Epithelial cell of proximal tubule (primary cell): Measurements from ENCODE around the gene PEX11B. TPM values are rescaled to one million over a fixed set of nuclear protein-coding genes. Genes with fewer than 3 reads are reported as not detected.

ENCODE experiments used
- DNase-seq: peaks from one replicate; pipeline ENCODE4 v3.0.0-alpha.2; 2011; ENCODE audit warnings: low read depth
- H3K4me3 ChIP-seq: 2 replicates; pipeline ENCODE4 v1.5.1; 2011; ENCODE audit warnings: low read depth, mild to moderate bottlenecking, low read length
- total RNA-seq: library from RNA; depleted of rRNA; stranded (reverse); fragments of >200 nt; gene quantifications from 2 replicates; pipeline ENCODE4 v1.2.3, GENCODE V29; 2015
- TF ChIP-seq, protein P1 (sequence below): conservative IDR thresholded peaks from 2 replicates; pipeline ENCODE4 v1.5.1; 2012; ENCODE audit warnings: low read depth, mild to moderate bottlenecking, low read length

The PEX11B gene
- total RNA-seq, result 19.8 and 24.7 TPM in 2 replicates

DNA sequence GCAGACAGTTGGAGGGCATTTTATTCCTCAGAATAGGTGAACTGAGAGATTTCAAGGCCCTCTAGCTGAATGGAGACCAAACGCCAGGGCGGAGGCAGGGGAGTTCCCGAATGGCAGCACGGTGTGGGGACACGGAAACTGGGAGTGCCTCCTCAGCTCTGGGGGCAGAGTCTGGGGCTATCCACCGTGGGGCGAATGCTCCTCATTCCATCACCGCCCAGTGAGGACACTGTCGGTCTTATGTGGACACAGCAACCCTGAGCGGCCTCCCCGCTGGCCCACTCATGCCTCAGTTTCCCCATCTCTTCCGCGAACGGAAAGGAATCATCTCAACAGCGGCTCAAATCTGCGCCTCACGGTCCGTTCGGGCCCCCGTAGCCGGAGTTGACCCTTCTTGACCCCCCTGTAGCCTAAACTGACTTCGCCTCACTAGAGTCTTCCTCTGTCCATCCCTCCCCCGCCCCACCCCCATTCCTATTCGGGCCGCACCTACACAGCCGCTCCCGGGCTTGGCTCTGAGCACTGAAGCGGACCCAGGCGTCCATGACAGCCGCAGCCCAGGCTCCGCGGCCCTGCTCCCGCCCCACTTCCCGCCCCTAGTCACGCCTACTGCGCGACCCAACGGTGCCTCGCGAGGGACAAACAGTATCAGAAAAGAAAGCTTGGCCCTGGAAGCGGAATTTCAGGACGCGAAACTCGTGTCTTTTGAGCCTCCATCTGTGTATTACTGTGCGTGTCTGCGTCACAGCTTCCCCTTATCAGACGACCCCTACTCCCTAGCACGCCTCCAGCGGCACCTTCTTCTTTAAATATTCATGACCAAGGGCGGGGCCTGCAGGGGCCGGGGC lies at the start of gene PEX11B:
TSS of gene PEX11B (minus strand) at position 574 of the 848 bp plus-strand sequence. CDS start at position 545, 29 bp downstream.
- TF ChIP-seq, protein P1, sequence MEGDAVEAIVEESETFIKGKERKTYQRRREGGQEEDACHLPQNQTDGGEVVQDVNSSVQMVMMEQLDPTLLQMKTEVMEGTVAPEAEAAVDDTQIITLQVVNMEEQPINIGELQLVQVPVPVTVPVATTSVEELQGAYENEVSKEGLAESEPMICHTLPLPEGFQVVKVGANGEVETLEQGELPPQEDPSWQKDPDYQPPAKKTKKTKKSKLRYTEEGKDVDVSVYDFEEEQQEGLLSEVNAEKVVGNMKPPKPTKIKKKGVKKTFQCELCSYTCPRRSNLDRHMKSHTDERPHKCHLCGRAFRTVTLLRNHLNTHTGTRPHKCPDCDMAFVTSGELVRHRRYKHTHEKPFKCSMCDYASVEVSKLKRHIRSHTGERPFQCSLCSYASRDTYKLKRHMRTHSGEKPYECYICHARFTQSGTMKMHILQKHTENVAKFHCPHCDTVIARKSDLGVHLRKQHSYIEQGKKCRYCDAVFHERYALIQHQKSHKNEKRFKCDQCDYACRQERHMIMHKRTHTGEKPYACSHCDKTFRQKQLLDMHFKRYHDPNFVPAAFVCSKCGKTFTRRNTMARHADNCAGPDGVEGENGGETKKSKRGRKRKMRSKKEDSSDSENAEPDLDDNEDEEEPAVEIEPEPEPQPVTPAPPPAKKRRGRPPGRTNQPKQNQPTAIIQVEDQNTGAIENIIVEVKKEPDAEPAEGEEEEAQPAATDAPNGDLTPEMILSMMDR, result no peak
- H3K4me3 ChIP-seq, result peak within 1 kb of the TSS; percentile 95
- DNase-seq, result peak; percentile 54

GRCh38 chr1:145967288-145967687 lies 48.8 kb upstream of the PEX11B start:
- DNase-seq, result no peak
- TF ChIP-seq, protein P1, result no peak
- no peak overlapping the region for H3K4me3 ChIP-seq

- TF ChIP-seq, protein P1, result no peak
- DNase-seq, result no peak
- H3K4me3 ChIP-seq, result peak overlapping the region; percentile 86
These were observed 46.7 kb upstream of the PEX11B start for GRCh38 chr1:145965119-145965744.

- peak; percentile 70 for DNase-seq
- H3K4me3 ChIP-seq, result peak within 1 kb of the TSS; percentile 86
- TF ChIP-seq, protein P1, result no peak
These were observed 46.0 kb upstream of the PEX11B start, which contains the start of the genes ANKRD34A and POLR3GL for GRCh38 chr1:145964328-145965118. TSS of gene ANKRD34A (minus strand) at chr1:145964575. CDS start at chr1:145961759, 2,816 bp downstream. TSS of gene POLR3GL (plus strand) at chr1:145964690. CDS start at chr1:145974866, 10,176 bp downstream.

DNA sequence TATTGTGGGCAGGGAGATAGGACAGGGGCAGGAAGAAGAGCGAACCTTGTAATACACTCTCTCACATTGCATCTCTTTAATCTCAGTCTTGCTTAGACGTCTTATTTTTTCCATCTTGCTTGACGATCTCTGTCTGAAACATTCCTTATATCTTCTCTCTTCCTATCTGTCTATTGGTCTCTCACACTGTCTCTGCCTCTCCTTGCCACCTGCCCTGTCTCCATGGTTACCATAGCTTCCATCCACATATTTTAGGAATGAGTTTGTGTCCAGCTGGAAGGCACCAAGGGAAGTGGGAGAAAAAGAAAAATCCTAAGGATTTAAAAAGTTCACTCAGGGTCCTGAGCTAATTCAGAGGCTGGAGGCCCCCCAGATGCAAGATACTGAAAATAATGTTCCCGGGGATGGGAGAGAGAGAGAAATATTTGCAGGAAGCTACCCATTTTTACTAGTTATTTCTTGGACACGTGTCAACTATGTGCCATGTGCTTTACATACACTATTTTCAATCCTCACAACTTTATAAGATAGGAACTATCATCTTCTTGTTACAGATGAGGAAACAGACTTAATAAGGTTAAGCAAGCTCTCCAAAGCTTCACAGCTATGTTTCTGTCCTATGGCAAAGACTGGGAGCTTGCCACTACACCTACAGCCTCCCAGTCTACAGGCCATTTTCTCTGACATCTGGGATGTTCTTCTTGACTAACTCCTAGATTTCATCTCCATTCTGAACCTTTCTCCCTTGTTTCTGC lies 44.9 kb upstream of the PEX11B start:
- TF ChIP-seq, protein P1, result no peak
- no peak for DNase-seq
- peak overlapping the region; percentile 86 for H3K4me3 ChIP-seq
